HG02852 (cell line): ENCODE measurements around the gene CNIH3.

ENCODE experiments used
- ATAC-seq: cut with Tn5 transposase; IDR thresholded peaks from one replicate; pipeline ENCODE4 v1.9.1; 2021; ENCODE audit warnings: mild to moderate bottlenecking, moderate library complexity; ENCODE audit not compliant: unreplicated experiment

The CNIH3 gene

DNA sequence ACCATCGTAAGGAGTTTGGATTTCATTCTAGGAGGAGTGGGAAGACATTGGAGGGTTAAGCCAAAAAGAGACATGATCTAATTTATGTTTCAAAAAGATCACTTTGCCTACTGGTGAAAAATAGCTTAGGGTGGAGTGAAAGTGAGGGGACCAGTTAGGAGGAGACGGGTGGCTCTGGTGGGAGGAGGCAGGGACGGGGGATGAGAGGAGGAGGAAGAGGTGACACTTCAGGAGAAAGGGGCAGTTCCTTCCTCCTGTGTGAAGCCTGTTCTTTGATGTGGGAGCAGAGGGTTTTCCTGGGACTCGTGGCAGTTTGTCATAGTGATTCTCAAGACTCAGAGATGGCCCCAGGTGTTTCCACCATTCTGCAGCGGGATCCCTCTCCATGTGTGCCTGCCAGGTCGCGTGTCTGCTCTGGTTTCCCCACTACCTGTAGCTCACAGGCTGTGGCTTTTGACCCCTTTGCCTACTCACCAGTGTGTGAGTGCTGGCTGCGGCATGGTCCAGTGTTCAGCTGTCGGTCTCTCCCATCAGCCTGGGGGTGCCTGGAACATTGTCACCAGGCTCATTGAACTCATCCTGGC, 102.4 kb downstream of the CNIH3 start:
- no peak for ATAC-seq

GRCh38 chr1:224719716-224720115, 103.6 kb downstream of the CNIH3 start:
- ATAC-seq, result no peak

DNA sequence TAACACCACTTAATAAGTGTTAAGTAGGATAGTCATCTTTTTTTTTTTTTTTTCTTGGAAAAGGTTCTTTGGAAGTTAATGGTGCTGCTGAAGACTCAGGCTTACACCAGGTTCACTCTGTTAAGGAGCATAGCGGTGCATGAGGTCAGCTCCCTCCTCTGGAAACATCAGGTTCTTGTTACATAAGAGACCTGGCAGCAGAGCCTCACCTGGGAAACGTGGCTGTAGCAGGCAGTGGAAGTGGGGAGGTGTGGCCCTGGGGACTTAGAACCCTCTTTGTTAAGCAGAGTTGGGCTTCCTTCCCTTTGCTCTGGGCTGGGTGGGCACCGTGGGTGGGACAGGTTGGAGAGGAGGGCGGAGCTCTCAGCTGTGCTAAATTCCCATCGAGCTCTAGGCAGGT, 104.1 kb downstream of the CNIH3 start:
- no peak for ATAC-seq

DNA sequence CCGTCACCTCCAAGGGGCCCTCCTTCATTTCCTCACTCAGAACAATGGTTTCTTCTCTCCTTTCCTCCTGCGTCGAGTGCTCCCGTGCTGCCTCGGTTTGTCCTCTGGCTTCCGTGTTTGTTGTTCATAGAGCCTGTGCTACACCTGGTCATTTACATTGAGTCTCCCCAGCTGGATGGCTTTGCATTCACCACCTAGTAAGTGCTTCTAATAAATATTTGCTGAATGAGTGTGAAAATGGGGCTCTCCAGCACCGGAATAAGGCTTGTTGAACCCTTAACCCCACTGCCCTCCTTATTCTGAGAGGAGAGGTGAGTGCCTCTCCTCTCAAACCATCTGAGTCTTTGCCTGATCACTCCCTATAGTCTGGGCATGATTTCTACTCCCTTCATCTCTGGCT, 104.9 kb downstream of the CNIH3 start:
- no peak for ATAC-seq

DNA sequence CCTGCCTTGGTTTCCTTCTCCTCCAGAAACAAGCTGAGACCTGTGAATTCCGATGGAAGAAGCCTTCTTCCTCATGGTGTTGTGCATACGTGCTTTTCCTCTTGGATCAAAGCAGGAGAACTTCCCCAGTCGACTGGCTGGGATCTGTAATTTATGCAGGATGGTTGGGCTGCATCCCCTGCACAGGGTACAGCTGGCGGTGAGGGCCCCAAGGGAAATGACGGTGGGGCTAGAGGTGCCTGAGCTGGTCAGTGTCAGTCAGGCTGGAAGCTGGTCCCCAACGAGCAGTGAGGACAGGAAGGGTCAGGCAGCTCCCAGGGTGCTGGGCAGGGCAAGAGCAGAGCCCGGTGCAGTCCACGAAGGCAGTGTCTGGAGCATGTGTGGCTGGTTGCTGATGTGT, 106.7 kb downstream of the CNIH3 start:
- ATAC-seq, result no peak

DNA sequence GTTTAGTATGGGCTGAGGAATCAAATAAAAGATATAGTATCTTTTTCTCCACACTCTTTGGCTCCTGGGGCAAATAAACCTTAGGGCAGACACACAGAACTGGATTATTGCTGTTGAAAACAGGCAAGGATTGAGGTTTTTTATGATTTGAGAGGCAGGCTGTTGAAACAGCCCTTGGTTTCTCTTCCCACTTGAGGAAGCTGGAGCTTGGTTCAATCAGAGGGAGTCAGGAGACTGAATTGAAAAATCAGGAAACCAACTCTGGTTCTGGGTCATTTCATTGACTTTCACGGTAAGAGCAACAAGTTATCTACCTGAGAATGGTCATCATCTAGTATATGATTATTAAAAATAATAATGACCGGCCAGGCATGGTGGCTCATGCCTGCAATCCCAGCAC, 108.4 kb downstream of the CNIH3 start:
- no peak for ATAC-seq

DNA sequence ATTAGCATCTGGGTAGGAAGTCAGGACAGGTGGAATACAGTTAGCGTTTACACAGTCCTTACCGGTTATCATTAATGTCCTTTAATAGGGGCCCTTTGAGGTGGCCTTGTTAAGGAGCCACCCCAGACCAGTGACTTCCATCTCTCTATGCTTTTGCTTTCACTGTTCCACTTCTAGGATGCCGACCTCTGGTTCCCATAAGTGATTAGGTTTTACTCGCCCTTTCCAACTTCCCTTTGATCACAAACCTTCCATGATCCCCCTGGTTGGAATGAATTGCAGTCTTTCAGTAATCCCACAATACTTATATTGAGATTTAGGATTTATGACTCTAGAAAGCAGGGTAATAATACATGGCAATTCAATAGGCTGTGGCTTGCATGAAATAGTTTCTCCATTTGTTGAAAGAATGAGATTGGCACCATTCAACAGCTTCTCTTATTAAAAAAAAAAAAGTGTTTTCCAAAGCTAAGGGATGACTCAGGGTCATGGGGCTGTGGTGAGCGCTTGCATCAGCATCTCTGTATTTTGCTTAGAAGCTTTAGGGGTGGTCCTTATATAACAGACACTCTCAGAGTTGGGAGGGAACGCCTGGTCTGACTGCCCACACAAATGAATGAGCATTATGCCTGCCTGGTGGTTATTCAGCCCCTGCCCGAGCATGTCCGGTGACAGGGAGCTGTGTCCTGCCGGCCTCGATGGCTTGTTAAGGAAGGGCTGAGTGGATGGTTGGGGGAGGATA, 110.5 kb downstream of the CNIH3 start:
- no peak for ATAC-seq

- no peak for ATAC-seq
Observed at GRCh38 chr1:224727351-224728289, 111.5 kb downstream of the CNIH3 start.

DNA sequence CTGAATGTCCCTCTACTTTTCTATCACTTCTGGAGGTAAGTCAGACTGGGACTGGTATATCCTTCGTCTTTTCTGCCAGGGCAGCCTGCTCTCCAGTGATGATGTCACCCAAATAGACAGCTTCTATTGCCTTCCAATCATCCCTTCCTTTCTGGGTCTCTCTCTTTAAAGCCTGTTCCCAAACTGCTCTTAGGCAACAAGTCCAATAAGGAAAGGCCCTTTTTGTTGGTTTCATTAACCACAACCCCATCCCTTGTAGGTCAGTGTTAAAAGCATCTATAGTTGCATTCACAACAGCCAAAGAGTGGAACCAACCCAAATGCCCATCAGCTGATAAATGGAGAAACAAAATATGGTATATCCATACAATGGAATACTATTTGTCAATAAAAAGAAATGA, 114.4 kb downstream of the CNIH3 start:
- ATAC-seq, result no peak

- ATAC-seq, result no peak
Observed at GRCh38 chr1:224730965-224731364, 114.8 kb downstream of the CNIH3 start.

- ATAC-seq, result no peak
Observed at GRCh38 chr1:224731633-224732032, 115.5 kb downstream of the CNIH3 start.

- ATAC-seq, result no peak
Observed at GRCh38 chr1:224732377-224733026, 116.4 kb downstream of the CNIH3 start.

DNA sequence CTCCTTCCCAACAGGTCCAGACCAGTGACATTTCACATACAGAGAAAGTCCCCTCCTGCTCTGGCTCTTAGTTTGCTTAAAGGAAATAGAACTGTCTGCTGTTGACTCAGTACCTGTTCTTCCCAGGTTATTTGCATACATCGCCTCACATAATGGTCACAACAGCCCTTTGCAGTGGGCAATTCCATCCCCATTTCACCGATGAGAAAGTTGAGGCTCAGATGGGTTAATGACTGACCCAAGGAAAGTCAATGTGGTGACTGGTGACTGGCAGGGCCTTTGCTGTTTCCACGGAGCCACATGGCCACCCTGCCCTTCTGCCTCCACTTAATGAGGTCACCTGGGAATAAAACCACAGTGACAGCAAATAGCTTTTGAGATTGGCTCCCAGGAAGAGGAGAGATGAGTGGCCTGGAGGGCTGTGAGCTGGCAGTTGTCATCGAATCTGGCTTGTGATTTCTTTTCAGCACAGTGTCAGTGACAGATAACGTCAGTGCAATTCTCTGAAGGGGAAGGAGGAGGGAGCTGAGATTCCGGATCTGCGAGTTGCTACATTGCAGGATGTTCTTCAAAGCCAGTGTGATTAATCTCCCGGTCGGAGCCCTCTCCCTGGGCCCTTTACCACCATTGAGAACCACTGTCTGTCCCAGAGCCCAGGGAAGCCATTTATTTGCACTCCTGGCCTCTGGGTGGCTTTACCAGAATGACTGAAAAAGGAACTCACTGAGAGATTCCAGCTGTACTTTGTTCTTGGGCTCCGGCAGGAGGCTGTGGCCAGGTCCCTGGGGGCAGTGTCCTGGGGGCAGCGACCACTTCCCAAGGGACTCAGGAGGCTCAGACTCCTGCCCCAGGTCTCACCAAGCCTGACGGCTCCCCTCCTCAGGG, 117.2 kb downstream of the CNIH3 start:
- ATAC-seq, result peak; percentile 45

- ATAC-seq, result no peak
Observed at GRCh38 chr1:224734261-224734935, 118.3 kb downstream of the CNIH3 start.

GRCh38 chr1:224735159-224735558, 119.0 kb downstream of the CNIH3 start:
- no peak for ATAC-seq

DNA sequence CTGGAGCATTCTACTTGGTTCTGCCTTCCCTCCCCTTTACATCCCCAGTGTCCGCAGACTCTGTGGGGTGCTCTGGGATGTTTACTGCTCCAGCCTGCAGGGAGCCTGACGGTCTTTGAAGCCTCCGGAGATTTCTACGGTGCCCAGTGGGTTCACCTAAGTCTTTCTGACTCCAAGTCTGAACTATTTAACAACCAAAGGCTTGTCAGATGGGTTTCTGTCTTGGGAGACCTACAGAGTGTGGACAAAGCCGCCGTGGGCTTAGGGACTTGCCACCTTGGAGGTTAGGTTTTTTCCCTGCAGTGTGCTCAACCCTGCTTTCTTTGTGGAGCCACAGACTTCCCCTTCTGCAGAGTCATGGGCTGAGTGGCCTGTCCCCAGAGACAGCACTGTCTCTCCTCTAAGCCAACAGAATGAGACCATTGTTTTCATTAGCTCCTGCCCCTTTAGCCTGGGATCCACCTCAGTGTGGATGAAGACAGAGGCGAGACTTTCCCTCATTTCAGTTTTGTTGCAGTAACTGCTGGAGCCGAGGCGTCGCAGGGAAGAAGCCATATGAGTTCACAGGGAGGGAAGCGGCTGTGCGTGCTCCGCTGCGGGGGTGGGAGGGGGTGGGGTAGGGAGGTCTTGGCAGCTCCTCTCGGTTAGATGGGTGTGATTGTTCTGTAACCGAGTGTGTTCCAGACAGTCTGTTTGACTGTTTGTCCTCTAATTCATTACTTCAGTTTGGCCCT, 120.7 kb downstream of the CNIH3 start:
- ATAC-seq, result peak; percentile 59

GRCh38 chr1:224737353-224737727, 121.2 kb downstream of the CNIH3 start:
- ATAC-seq, result no peak

DNA sequence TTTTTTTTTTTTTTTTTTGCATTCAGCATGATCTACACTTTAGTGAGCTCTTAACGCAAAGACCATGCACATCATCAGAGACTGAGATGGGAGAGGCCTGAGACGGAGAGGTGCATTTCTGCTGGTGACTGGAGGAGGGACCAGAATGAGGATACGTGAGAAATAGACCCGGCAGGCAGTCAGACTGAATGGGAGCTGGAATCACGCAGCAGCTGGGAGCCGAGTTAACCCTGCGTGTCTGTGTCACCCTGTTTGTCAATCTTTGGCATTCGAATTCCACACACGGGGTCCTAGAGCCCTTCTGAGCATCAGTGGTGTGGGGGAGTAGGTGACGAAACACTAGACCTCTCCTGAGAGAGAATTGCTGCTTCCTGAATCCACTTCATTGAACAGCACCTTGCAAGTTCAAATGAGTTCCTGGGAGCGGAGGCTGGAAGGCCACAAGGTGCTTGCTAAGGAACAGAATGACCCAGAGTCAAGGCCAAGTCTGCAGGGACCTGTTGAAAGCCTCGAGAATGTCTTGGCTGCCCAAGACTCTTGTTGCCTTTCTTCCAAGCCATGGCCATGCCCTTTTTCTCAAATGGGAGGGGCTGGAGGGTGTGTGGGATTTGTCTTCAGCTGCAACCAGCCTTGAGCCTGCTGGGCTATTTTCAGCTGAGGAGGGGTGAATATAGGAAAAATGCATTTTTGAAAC, 123.3 kb downstream of the CNIH3 start:
- ATAC-seq, result no peak
